Activated CD4-positive, alpha-beta T cell treated with anti-CD3 and anti-CD28 coated beads, Interleukin-2, amount 50 U/mL, for 4 hours (primary cell): ENCODE measurements around the gene DNAJC1.

Experiments used
- DNase-seq, 2 experiments: peaks; one replicate each; pipeline ENCODE4 v3.0.0-alpha.2; 2020

DNAJC1 gene

GRCh38 chr10:21954132-21954531 lies 49.4 kb downstream of the DNAJC1 start:
- DNase-seq = no peak

- DNase-seq = no peak
Measured at GRCh38 chr10:21953585-21954057, 49.9 kb downstream of the DNAJC1 start.

- DNase-seq = no peak
Measured at GRCh38 chr10:21950566-21950965, 53.0 kb downstream of the DNAJC1 start.

GRCh38 chr10:21946946-21947345 lies 56.6 kb downstream of the DNAJC1 start:
- no peak for DNase-seq

GRCh38 chr10:21944727-21945386 lies 58.7 kb downstream of the DNAJC1 start:
- DNase-seq = no peak

- DNase-seq = no peak
Measured at GRCh38 chr10:21943633-21944265, 59.8 kb downstream of the DNAJC1 start.

- no peak for DNase-seq
Measured at GRCh38 chr10:21935439-21936023, 68.0 kb downstream of the DNAJC1 start.

GRCh38 chr10:21934307-21934706 lies 69.2 kb downstream of the DNAJC1 start:
- no peak for DNase-seq

GRCh38 chr10:21929070-21929469 lies 74.5 kb downstream of the DNAJC1 start:
- DNase-seq = no peak

GRCh38 chr10:21927631-21928353 lies 75.7 kb downstream of the DNAJC1 start:
- DNase-seq = no peak

- DNase-seq = no peak
Measured at GRCh38 chr10:21926949-21927348, 76.6 kb downstream of the DNAJC1 start.

GRCh38 chr10:21926358-21926925 lies 77.1 kb downstream of the DNAJC1 start:
- no peak for DNase-seq

GRCh38 chr10:21925851-21926250 lies 77.7 kb downstream of the DNAJC1 start:
- no peak for DNase-seq

GRCh38 chr10:21924511-21924910 lies 79.0 kb downstream of the DNAJC1 start:
- DNase-seq = no peak

- DNase-seq = no peak
Measured at GRCh38 chr10:21920633-21921032, 82.9 kb downstream of the DNAJC1 start.

GRCh38 chr10:21919906-21920305 lies 83.6 kb downstream of the DNAJC1 start:
- no peak for DNase-seq

GRCh38 chr10:21919117-21919516 lies 84.4 kb downstream of the DNAJC1 start:
- no peak for DNase-seq

GRCh38 chr10:21912625-21913024 lies 90.9 kb downstream of the DNAJC1 start:
- no peak for DNase-seq

- DNase-seq = no peak
Measured at GRCh38 chr10:21910798-21911197, 92.7 kb downstream of the DNAJC1 start.

GRCh38 chr10:21907436-21907835 lies 96.1 kb downstream of the DNAJC1 start:
- DNase-seq = no peak

GRCh38 chr10:21904930-21905329 lies 98.6 kb downstream of the DNAJC1 start:
- no peak for DNase-seq

- DNase-seq = no peak
Measured at GRCh38 chr10:21899736-21900135, 103.8 kb downstream of the DNAJC1 start.

GRCh38 chr10:21895932-21896331 lies 107.6 kb downstream of the DNAJC1 start:
- no peak for DNase-seq
